K562 treated with DMSO at 1 percent for 24 hours (cell line): ENCODE data around the gene ERG28. TPM values are rescaled to one million over a fixed set of nuclear protein-coding genes. Genes with fewer than 3 reads are reported as not detected.

Experiments
- total RNA-seq: library from RNA; unstranded; fragments of 300-600 nt; gene quantifications from 2 replicates; pipeline ENCODE4 v1.2.3, GENCODE V29; 2022; ENCODE audit warnings: low read depth; ENCODE audit not compliant: insufficient read depth

Gene ERG28, protein sequence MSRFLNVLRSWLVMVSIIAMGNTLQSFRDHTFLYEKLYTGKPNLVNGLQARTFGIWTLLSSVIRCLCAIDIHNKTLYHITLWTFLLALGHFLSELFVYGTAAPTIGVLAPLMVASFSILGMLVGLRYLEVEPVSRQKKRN
- total RNA-seq = 10.5 and 12.4 TPM in 2 replicates

DNA sequence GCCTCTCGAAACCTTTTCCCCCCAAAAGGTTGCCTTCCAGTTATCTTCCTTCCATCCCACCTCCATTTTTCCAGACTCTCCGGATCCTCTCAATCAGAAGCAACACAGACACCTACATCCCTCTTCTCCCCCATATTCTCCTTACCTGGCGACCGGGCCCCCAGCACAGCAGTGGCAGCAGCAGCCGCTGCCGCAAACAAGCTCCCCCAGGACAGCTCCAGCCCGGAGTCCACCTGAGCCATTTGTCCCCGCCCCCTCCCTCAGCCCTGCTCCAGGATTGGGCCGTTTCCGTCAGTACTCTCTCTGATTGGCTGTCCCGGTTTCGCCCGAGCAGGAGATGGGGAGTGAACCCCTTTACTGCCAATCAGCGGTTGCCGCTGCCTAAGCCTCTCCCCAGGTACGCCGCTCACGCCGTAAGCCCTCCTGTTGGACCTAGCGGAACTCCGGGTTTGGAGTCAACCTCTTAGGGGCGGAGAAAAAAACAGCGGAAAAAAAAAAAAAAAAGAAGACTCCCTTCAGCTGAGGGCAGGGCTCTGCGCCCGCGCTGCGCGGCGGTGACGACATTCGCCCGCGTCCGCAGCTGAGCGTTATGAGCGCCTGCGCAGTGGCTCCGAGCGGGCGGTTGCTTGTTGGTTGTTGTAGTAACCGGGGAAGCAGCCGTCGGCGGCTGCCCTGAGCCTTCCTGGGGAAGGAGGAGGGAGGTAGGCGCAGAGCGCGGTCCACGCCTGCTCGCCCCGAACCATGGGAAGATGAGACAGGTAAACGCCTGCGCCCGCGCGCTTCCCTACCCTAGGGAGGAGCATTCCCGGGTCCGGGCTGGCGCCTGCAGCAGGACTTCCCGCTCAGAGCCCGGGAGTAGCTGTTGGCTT lies at the start of gene ERG28, which contains the start of gene TTLL5:
TSS of gene ERG28 (minus strand) at position 247 of the 869 bp plus-strand sequence. CDS start 3,374 bp downstream, outside the sequence.
TSS of gene TTLL5 (plus strand) at position 617 of the 869 bp plus-strand sequence. CDS start 1,904 bp downstream, outside the sequence.

Other genes with a start within 250 kb of the ERG28 start
- gene JDP2, start 232.9 kb downstream of the ERG28 start, total RNA-seq = 36.8 and 38.2 TPM in 2 replicates
- gene BATF, start 138.4 kb downstream of the ERG28 start, total RNA-seq = 4.3 and 6.1 TPM in 2 replicates
- gene FLVCR2, start 82.3 kb downstream of the ERG28 start, total RNA-seq = not detected in 2 replicates
- 8.5 and 9.9 TPM in 2 replicates for gene TTLL5, start 370 bp upstream of the ERG28 start, total RNA-seq